ENCODE measurements around the gene SKIC3. TPM values are rescaled to one million over a fixed set of nuclear protein-coding genes. Genes with fewer than 3 reads are reported as not detected.

Gene SKIC3
- total and polyA plus RNA-seq, 2 donors (not counting 1 experiment from before 2014, with no cell fraction given), result 24.9 to 75.4 TPM

DNA sequence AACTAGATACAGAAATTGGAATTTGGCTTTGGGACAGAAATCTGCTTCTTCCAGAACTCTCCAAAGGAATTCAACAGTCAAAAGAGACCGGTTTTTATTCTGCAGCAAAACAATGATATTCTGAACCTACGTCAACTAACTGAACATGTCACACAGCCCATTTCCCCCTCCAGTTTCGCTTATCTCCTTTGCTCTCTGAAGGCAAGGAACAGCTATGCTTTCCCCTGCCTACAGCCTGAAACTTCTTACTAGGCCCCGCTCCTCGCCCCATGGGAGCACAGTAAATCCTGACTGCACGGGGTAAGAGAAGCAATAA lies 488 bp downstream of the SKIC3 start:
- H3K4me2 ChIP-seq (replicated peaks; ENCODE audit: low read depth, low read length, poor library complexity, severe bottlenecking), result peak overlapping the region; percentile 74
- POLR2A ChIA-PET, result interaction anchor here (0.8 kb wide), 1 partner anchor 66 kb away, joined by 3 read pairs; no protein-coding TSS in a partner anchor
- Mint-ChIP-seq H3K27me3 (no peaks in the 10 kb centered on the region), H3K4me3 (peak overlapping the region; percentile 93), H3K27ac (peak overlapping the region; percentile 90), H3K9me3 (ENCODE audit: insufficient read depth) (no peaks in the 10 kb centered on the region), H3K4me1 (peaks cover 41% of the 10 kb centered on the region)
- peak overlapping the region; percentile 85 for H2AFZ ChIP-seq (ENCODE audit: insufficient read depth, low read depth, low read length, poor library complexity, severe bottlenecking)
- peaks cover 16% of the 10 kb centered on the region for H4K20me1 ChIP-seq (ENCODE audit: control insufficient read depth, insufficient read depth, low read length, poor library complexity, severe bottlenecking)
- peak overlapping the region; percentile 70 to 91 (median 81) for H3K4me3 ChIP-seq (ENCODE audit: control extremely low read depth in 1 of 5, extremely low read depth in 1 of 5, insufficient read depth in 1 of 5, low read depth in 2 of 5, low read length in 4 of 5)
- ATAC-seq (ENCODE audit: low read depth), result peak; percentile 26
- TF ChIP-seq, protein P1, sequence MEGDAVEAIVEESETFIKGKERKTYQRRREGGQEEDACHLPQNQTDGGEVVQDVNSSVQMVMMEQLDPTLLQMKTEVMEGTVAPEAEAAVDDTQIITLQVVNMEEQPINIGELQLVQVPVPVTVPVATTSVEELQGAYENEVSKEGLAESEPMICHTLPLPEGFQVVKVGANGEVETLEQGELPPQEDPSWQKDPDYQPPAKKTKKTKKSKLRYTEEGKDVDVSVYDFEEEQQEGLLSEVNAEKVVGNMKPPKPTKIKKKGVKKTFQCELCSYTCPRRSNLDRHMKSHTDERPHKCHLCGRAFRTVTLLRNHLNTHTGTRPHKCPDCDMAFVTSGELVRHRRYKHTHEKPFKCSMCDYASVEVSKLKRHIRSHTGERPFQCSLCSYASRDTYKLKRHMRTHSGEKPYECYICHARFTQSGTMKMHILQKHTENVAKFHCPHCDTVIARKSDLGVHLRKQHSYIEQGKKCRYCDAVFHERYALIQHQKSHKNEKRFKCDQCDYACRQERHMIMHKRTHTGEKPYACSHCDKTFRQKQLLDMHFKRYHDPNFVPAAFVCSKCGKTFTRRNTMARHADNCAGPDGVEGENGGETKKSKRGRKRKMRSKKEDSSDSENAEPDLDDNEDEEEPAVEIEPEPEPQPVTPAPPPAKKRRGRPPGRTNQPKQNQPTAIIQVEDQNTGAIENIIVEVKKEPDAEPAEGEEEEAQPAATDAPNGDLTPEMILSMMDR (IDR thresholded peaks at IDR 0.05), result no peak
- no peak for TF ChIP-seq EZH2 (IDR thresholded peaks at IDR 0.05; ENCODE audit: borderline replicate concordance, insufficient read depth, low read depth, low read length, poor library complexity, severe bottlenecking)
- no peaks in the 10 kb centered on the region for H3K27me3 ChIP-seq (replicated peaks in 1 of 4; ENCODE audit: control extremely low read depth in 1 of 4, control insufficient read depth in 3 of 4, insufficient read depth in 4 of 4, low read length in 3 of 4)
- peaks cover 52% of the 10 kb centered on the region for H3K79me2 ChIP-seq (ENCODE audit: control insufficient read depth, insufficient read depth, low read length)
- DNase-seq, result no peak
- peaks cover 14 to 20% of the 10 kb centered on the region in 2 donors for H3K4me1 ChIP-seq (ENCODE audit: control insufficient read depth in 2 of 2, insufficient read depth in 2 of 2, low read length in 2 of 2)
- peak overlapping the region; percentile 72 for H3K9ac ChIP-seq (ENCODE audit: low read length)
- WGBS (ENCODE audit: insufficient coverage), result 0% methylated on average over 3 of the region's 6 CpGs
- peak overlapping the region; percentile 71 to 80 for H3K27ac ChIP-seq (ENCODE audit: low read length in 2 of 2)
- intact Hi-C loops (cut with micrococcal nuclease), result loop anchor here (2.0 to 10.0 kb wide), 3 partner anchors 269 to 939 kb away; partner anchors contain the start of genes GLRX, KIAA0825 and SLF1
- CTCF ChIA-PET, result interaction anchor here (0.8 to 1.0 kb wide), 2 partner anchors 227 to 254 kb away, joined by 3 to 4 read pairs; no protein-coding TSS in a partner anchor
- peaks cover 0 to 7% of the 10 kb centered on the region in 2 experiments for H3K36me3 ChIP-seq (replicated peaks in 1 of 2; ENCODE audit: control extremely low read depth in 1 of 2, control insufficient read depth in 1 of 2, extremely low read depth in 1 of 2, insufficient read depth in 2 of 2, low read length in 1 of 2)
- no peaks in the 10 kb centered on the region for H3K9me3 ChIP-seq (ENCODE audit: control extremely low read depth in 1 of 3, control insufficient read depth in 2 of 3, insufficient read depth in 1 of 3, low read length in 2 of 3)

DNA sequence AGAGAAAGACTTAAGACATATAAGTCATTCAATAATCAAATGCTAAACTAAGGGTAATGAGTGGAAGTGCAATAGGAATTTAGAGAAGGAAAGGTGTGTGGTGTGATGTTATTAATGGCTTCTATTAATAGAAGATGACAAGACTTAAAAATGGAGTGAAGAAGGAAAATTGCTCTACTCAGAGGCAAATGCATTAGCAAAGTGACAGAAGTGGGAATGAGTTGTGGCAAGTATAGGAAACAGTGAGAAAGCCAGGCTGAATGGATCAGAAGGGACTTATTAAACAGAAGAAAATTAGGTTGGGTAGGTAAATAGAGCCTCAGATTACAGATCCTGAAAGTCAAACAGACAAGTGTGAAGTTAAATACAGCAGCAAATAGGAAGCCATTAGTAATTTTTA lies 5.7 kb downstream of the SKIC3 start:
- H3K4me1 Mint-ChIP-seq, result peaks cover 20% of the 10 kb centered on the region
- ChIA-PET POLR2A (no interaction called here), CTCF (no interaction called here)
- no peaks in the 10 kb centered on the region for H3K9me3 Mint-ChIP-seq (ENCODE audit: insufficient read depth)
- Histone ChIP-seq H3K9me3 (ENCODE audit: control extremely low read depth in 1 of 3, control insufficient read depth in 2 of 3, insufficient read depth in 1 of 3, low read length in 2 of 3) (no peaks in the 10 kb centered on the region), H3K79me2 (ENCODE audit: control insufficient read depth, insufficient read depth, low read length) (peaks cover 65% of the 10 kb centered on the region), H3K27ac (ENCODE audit: low read length in 2 of 2) (no peak overlapping the region), H3K4me1 (ENCODE audit: control insufficient read depth in 2 of 2, insufficient read depth in 2 of 2, low read length in 2 of 2) (peaks cover 4 to 6% of the 10 kb centered on the region in 2 donors), H3K27me3 (replicated peaks in 1 of 4; ENCODE audit: control extremely low read depth in 1 of 4, control insufficient read depth in 3 of 4, insufficient read depth in 4 of 4, low read length in 3 of 4) (no peaks in the 10 kb centered on the region), H2AFZ (ENCODE audit: insufficient read depth, low read depth, low read length, poor library complexity, severe bottlenecking) (no peak overlapping the region), H3K9ac (ENCODE audit: low read length) (no peak overlapping the region), H3K4me3 (ENCODE audit: control extremely low read depth in 1 of 5, extremely low read depth in 1 of 5, insufficient read depth in 1 of 5, low read depth in 2 of 5, low read length in 4 of 5) (no peak overlapping the region), H4K20me1 (ENCODE audit: control insufficient read depth, insufficient read depth, low read length, poor library complexity, severe bottlenecking) (peaks cover 23% of the 10 kb centered on the region), H3K36me3 (replicated peaks in 1 of 2; ENCODE audit: control extremely low read depth in 1 of 2, control insufficient read depth in 1 of 2, extremely low read depth in 1 of 2, insufficient read depth in 2 of 2, low read length in 1 of 2) (peaks cover 20 to 39% of the 10 kb centered on the region in 2 experiments), H3K4me2 (replicated peaks; ENCODE audit: low read depth, low read length, poor library complexity, severe bottlenecking) (no peak overlapping the region)
- intact Hi-C loops (cut with micrococcal nuclease), result no loop called here
- DNase-seq (no peak), ATAC-seq (ENCODE audit: low read depth) (no peak)
- H3K27ac Mint-ChIP-seq, result no peak overlapping the region
- H3K4me3 Mint-ChIP-seq, result no peak overlapping the region
- no peaks in the 10 kb centered on the region for H3K27me3 Mint-ChIP-seq
- TF ChIP-seq, protein P1 (IDR thresholded peaks at IDR 0.05), result no peak
- no peak for TF ChIP-seq EZH2 (IDR thresholded peaks at IDR 0.05; ENCODE audit: borderline replicate concordance, insufficient read depth, low read depth, low read length, poor library complexity, severe bottlenecking)
